A549 (cell line): ENCODE measurements around the gene ISLR2. TPM values are rescaled to one million over a fixed set of nuclear protein-coding genes. Genes with fewer than 3 reads are reported as not detected.

Experiments
- ATAC-seq, 2 experiments: fragments of 200-7000 bp in 1 of 2; fragments of >200 bp in 1 of 2; cut with Nextera tagmentation in 1 of 2; cut with Tn5 transposase in 1 of 2; 3 replicates each; pipeline versions ENCODE4 v1.8.0 to v1.9.1; 2018 to 2020; ENCODE audit warnings: mild to moderate bottlenecking in 1 of 2, moderate library complexity in 1 of 2
- CTCF ChIA-PET: fragments of 300-600 bp; sonication (Branson Sonifier 250); formaldehyde crosslinking; extraction: SDS; loops from one replicate; lab custom pipeline; 2021; ENCODE audit warnings: antibody characterized with exemption, inconsistent platforms; lab: Yijun Ruan, JAX
- POLR2A ChIA-PET: fragments of 350-600 bp; formaldehyde crosslinking; extraction: SDS; loops from one replicate; lab custom pipeline; 2021; ENCODE audit warnings: antibody characterized with exemption, inconsistent platforms; lab: Yijun Ruan, JAX
- DNase-seq, 2 experiments: peaks; one replicate each; pipeline versions ENCODE4 v3.0.0 to v3.0.0-alpha.2; 2011 to 2016; ENCODE audit warnings: low read depth in 1 of 2, low spot score in 1 of 2
- FAIRE-seq: peaks from 2 replicates; lab custom pipeline; 2011; peaks lifted over from hg19 to GRCh38; lab: Jason Lieb, UNC
- H3K27ac ChIP-seq, 2 experiments: fragments of >200 bp; sonication (Bioruptor Twin); formaldehyde crosslinking; 3 replicates each; pipeline ENCODE4 v1.5.1; 2016 to 2017
- H3K4me1 ChIP-seq: fragments of >200 bp; sonication (Bioruptor Twin); formaldehyde crosslinking; 3 replicates; pipeline ENCODE4 v1.6.1; 2016
- H3K4me2 ChIP-seq: fragments of >200 bp; sonication (Bioruptor Twin); formaldehyde crosslinking; 3 replicates; pipeline ENCODE4 v1.6.1; 2016
- H3K4me3 ChIP-seq: fragments of >200 bp; sonication (Bioruptor Twin); formaldehyde crosslinking; 3 replicates; pipeline ENCODE4 v1.5.1; 2016
- H3K9me3 ChIP-seq: fragments of >200 bp; sonication (Bioruptor Twin); formaldehyde crosslinking; 3 replicates; pipeline ENCODE4 v1.6.1; 2016
- ATOH8 ChIP-seq: fragments of 250-450 bp; sonication (Bioruptor Pico); IDR thresholded peaks from 2 replicates; pipeline ENCODE4 v1.5.0; 2020; ENCODE audit warnings: low read depth, mild to moderate bottlenecking, moderate library complexity
- CBX8 ChIP-seq: fragments of 200-600 bp; sonication (generic); IDR thresholded peaks from 2 replicates; pipeline ENCODE4 v1.6.1; 2016
- CEBPB ChIP-seq, 2 experiments: fragments of >200 bp in 1 of 2; sonication (Bioruptor Twin) in 1 of 2; formaldehyde crosslinking in 1 of 2; IDR thresholded peaks; 2 replicates each; pipeline ENCODE4 v1.6.1; 2012 to 2016
- E2F6 ChIP-seq: IDR thresholded peaks from 2 replicates; pipeline ENCODE4 v1.6.1; 2012; ENCODE audit warnings: low read depth, borderline replicate concordance
- EHMT2 ChIP-seq: fragments of 200-600 bp; sonication (generic); IDR thresholded peaks from 2 replicates; pipeline ENCODE4 v1.6.1; 2016; ENCODE audit warnings: antibody characterized with exemption, low read depth, mild to moderate bottlenecking, moderate library complexity
- ESRRA ChIP-seq: fragments of 150-350 bp; IDR thresholded peaks from 2 replicates; pipeline ENCODE4 v1.6.1; 2014; ENCODE audit warnings: mild to moderate bottlenecking, low read length, borderline replicate concordance
- HOXB13 ChIP-seq: fragments of 250-450 bp; sonication (Bioruptor Pico); IDR thresholded peaks from 2 replicates; pipeline ENCODE4 v1.5.0; 2020; ENCODE audit warnings: low read depth, mild to moderate bottlenecking, moderate library complexity
- HOXB5 ChIP-seq: fragments of 250-450 bp; sonication (Bioruptor Pico); IDR thresholded peaks from 2 replicates; pipeline ENCODE4 v1.5.0; 2020; ENCODE audit warnings: mild to moderate bottlenecking, moderate library complexity
- KDM5A ChIP-seq: fragments of 200-600 bp; sonication (generic); IDR thresholded peaks from 2 replicates; pipeline ENCODE4 v1.6.1; 2016; ENCODE audit warnings: antibody characterized with exemption, mild to moderate bottlenecking
- MAX ChIP-seq: IDR thresholded peaks from 2 replicates; pipeline ENCODE4 v1.6.1; 2012
- MYC ChIP-seq: IDR thresholded peaks from 2 replicates; pipeline ENCODE4 v1.6.1; 2012; ENCODE audit warnings: mild to moderate bottlenecking, inconsistent platforms, low read length, improper control_type of control experiment, borderline replicate concordance
- NPAS2 ChIP-seq: fragments of 250-450 bp; sonication (Bioruptor Pico); IDR thresholded peaks from 2 replicates; pipeline ENCODE4 v1.8.0; 2022; ENCODE audit warnings: mild to moderate bottlenecking, moderate library complexity, borderline replicate concordance
- PHF8 ChIP-seq: fragments of 200-600 bp; sonication (generic); IDR thresholded peaks from 2 replicates; pipeline ENCODE4 v1.6.1; 2016; ENCODE audit warnings: low read depth, mild to moderate bottlenecking, antibody characterized with exemption, moderate library complexity, borderline replicate concordance
- POLR2A ChIP-seq: IDR thresholded peaks from 2 replicates; pipeline ENCODE4 v1.6.1; 2012; ENCODE audit warnings: mild to moderate bottlenecking, low read length
- RNF2 ChIP-seq: fragments of 200-600 bp; sonication (generic); IDR thresholded peaks from 2 replicates; pipeline ENCODE4 v1.6.1; 2016; ENCODE audit warnings: low read depth, mild to moderate bottlenecking, antibody characterized with exemption, moderate library complexity, borderline replicate concordance
- TP53 ChIP-seq: fragments of 250-450 bp; sonication (Bioruptor Pico); IDR thresholded peaks from 2 replicates; pipeline ENCODE4 v1.5.0; 2021; ENCODE audit warnings: mild to moderate bottlenecking, moderate library complexity
- ZSCAN20 ChIP-seq: fragments of 250-450 bp; sonication (Bioruptor Pico); IDR thresholded peaks from 2 replicates; pipeline ENCODE4 v1.8.0; 2022; ENCODE audit warnings: mild to moderate bottlenecking, moderate library complexity
- WGBS: methylation state at CpG from one replicate; pipeline ENCODE4 v1.1.6; 2017; ENCODE audit errors: missing lambda C conversion rate; 5-methylcytosine and 5-hydroxymethylcytosine counted together
- polyA plus RNA-seq, 4 experiments: library from polyadenylated mRNA; depleted of rRNA in 3 of 4; stranded (reverse); fragments of >200 nt; fragmentation: RNase III in 1 of 4; extraction: RNeasy Plus Mini Kit Qiagen cat#74134 plus additional on column Dnase treatment in 1 of 4; gene quantifications; 2 replicates in 3 of 4; 3 replicates in 1 of 4; pipeline ENCODE4 v1.2.3, GENCODE V29; 2011 to 2017

The ISLR2 gene
- polyA plus RNA-seq, 2 of the 4 experiments (the other 2 are of a cell fraction), result 0.12 to 0.17 TPM

- DNase-seq (peak in 1 of 2 experiments; percentile 19), ATAC-seq (peak; percentile 51 to 65; a peak in 5 of 6 replicates), FAIRE-seq (no peak)
- Histone ChIP-seq H3K4me1 (peaks cover 20% of the 10 kb centered on the region; the same call in 2 of the 3 replicates), H3K9me3 (no peaks in the 10 kb centered on the region), H3K4me3 (peak overlapping the region; percentile 50), H3K4me2 (peak overlapping the region; percentile 98), H3K27ac (peak overlapping the region; percentile 64 to 85)
- WGBS, result 35% methylated on average over 37 of the region's 53 CpGs
- no peak for TF ChIP-seq CEBPB (IDR thresholded peaks at IDR 0.05)
- TF ChIP-seq ESRRA, result no peak
- TF ChIP-seq ZSCAN20 (CRISPR knock-in tag), result no peak
- no peak for TF ChIP-seq HOXB13 (CRISPR knock-in tag)
- no peak for TF ChIP-seq NPAS2 (CRISPR knock-in tag)
- TF ChIP-seq EHMT2, result no peak
- TF ChIP-seq MYC, result no peak
- no peak for TF ChIP-seq PHF8
- TF ChIP-seq TP53, result no peak
- no peak for TF ChIP-seq E2F6
- TF ChIP-seq RNF2, result no peak
- no peak for TF ChIP-seq ATOH8 (CRISPR knock-in tag)
- no peak for TF ChIP-seq POLR2A
- TF ChIP-seq MAX, result no peak
- no peak for TF ChIP-seq HOXB5 (CRISPR knock-in tag)
- POLR2A ChIA-PET, result interaction anchor here (1.3 kb wide), 1 partner anchor 49 kb away, joined by 4 read pairs; no protein-coding TSS in a partner anchor
- CTCF ChIA-PET, result interaction anchor here (0.8 to 3.0 kb wide), 23 partner anchors 10 to 194 kb away, joined by 3 to 38 read pairs (median 4); partner anchors contain the start of gene STRA6
Measured at GRCh38 chr15:74127954-74128784, 2.2 kb upstream of the ISLR2 start.

GRCh38 chr15:74128785-74129585 lies 1.4 kb upstream of the ISLR2 start:
- no peak for DNase-seq
- 87% methylated on average over 16 of the region's 43 CpGs for WGBS
- peak overlapping the region; percentile 88 for H3K4me2 ChIP-seq
- POLR2A ChIA-PET, result interaction anchor here (1.3 to 1.5 kb wide), 2 partner anchors 45 to 48 kb away, joined by 4 read pairs; no protein-coding TSS in a partner anchor
- TF ChIP-seq CBX8 (no peak), NPAS2 (CRISPR knock-in tag) (no peak), KDM5A (no peak), HOXB5 (CRISPR knock-in tag) (no peak)
- TF ChIP-seq, all 56 proteins: peak for 0
- peaks cover 20% of the 10 kb centered on the region; the same call in 2 of the 3 replicates for H3K4me1 ChIP-seq
- ATAC-seq, result no peak
- FAIRE-seq, result no peak
- H3K4me3 ChIP-seq, result no peak overlapping the region
- H3K27ac ChIP-seq, result peak overlapping the region in 1 of 2 experiments; percentile 63; a peak in 1 of 6 replicates
- no peaks in the 10 kb centered on the region for H3K9me3 ChIP-seq
- CTCF ChIA-PET, result interaction anchor here (0.5 to 3.0 kb wide), 22 partner anchors 16 to 203 kb away, joined by 3 to 38 read pairs (median 4); partner anchors contain the start of gene STRA6
